HEK293 (cell line): ENCODE data around the gene PCDHGA9.

Experiments used
- CTCF ChIA-PET: fragments of 350-600 bp; formaldehyde crosslinking; extraction: SDS; loops from one replicate; lab custom pipeline; 2021; ENCODE audit warnings: antibody characterized with exemption; lab: Yijun Ruan, JAX
- POLR2A ChIA-PET: fragments of 300-600 bp; formaldehyde crosslinking; extraction: SDS; loops from one replicate; lab custom pipeline; 2020; ENCODE audit warnings: antibody characterized with exemption, inconsistent platforms; lab: Yijun Ruan, JAX
- H3K27ac ChIP-seq: fragments of 200-500 bp; sonication (Bioruptor generic); 2 replicates; pipeline ENCODE4 v1.5.1; 2014; ENCODE audit warnings: low read depth, low read length, control low read depth, inconsistent platforms; ENCODE audit errors: extremely low read depth
- H3K36me3 ChIP-seq, 2 experiments: fragments of 200-500 bp in 1 of 2; sonication (Bioruptor generic) in 1 of 2; 1 replicate in 1 of 2; 2 replicates in 1 of 2; pipeline ENCODE4 v1.5.1; 2014 to 2017; ENCODE audit warnings: inconsistent platforms in 2 of 2, low read length in 2 of 2; ENCODE audit not compliant: control insufficient read depth in 2 of 2, insufficient read depth in 1 of 2
- H3K4me1 ChIP-seq: fragments of 200-500 bp; sonication (Bioruptor generic); 2 replicates; pipeline ENCODE4 v1.5.1; 2014; ENCODE audit warnings: mild to moderate bottlenecking, low read length, inconsistent platforms; ENCODE audit not compliant: control insufficient read depth, insufficient read depth
- H3K4me3 ChIP-seq: 2 replicates; pipeline ENCODE4 v1.5.1; 2011; ENCODE audit warnings: low read depth, mild to moderate bottlenecking, control low read depth, low read length, moderate library complexity
- H3K9me3 ChIP-seq: fragments of 200-500 bp; sonication (Bioruptor generic); 2 replicates; pipeline ENCODE4 v1.5.1; 2014; ENCODE audit warnings: low read depth, low read length, inconsistent platforms; ENCODE audit not compliant: control insufficient read depth, insufficient read depth
- EGR2 ChIP-seq: fragments of 450-650 bp; formaldehyde crosslinking; IDR thresholded peaks from 2 replicates; pipeline ENCODE4 v1.5.1; 2016; ENCODE audit warnings: low read depth, missing biosample characterization, missing genetic modification characterization
- KLF1 ChIP-seq: fragments of 450-650 bp; formaldehyde crosslinking; IDR thresholded peaks from 2 replicates; pipeline ENCODE4 v1.5.1; 2016; ENCODE audit warnings: missing biosample characterization, missing genetic modification characterization
- MYNN ChIP-seq: fragments of 450-650 bp; formaldehyde crosslinking; IDR thresholded peaks from 2 replicates; pipeline ENCODE4 v1.5.1; 2016; ENCODE audit warnings: missing biosample characterization, missing genetic modification characterization, borderline replicate concordance
- OVOL3 ChIP-seq: fragments of 450-650 bp; formaldehyde crosslinking; IDR thresholded peaks from 2 replicates; pipeline ENCODE4 v1.5.1; 2016; ENCODE audit warnings: missing biosample characterization, missing genetic modification characterization
- PRDM10 ChIP-seq: fragments of 450-650 bp; formaldehyde crosslinking; IDR thresholded peaks from 2 replicates; pipeline ENCODE4 v1.5.1; 2016; ENCODE audit warnings: missing biosample characterization, missing genetic modification characterization
- PRDM4 ChIP-seq: fragments of 450-650 bp; formaldehyde crosslinking; IDR thresholded peaks from 2 replicates; pipeline ENCODE4 v1.5.1; 2017; ENCODE audit warnings: missing biosample characterization, missing genetic modification characterization
- SCRT1 ChIP-seq: fragments of 450-650 bp; formaldehyde crosslinking; IDR thresholded peaks from 2 replicates; pipeline ENCODE4 v1.5.1; 2016; ENCODE audit warnings: missing biosample characterization, missing genetic modification characterization, borderline replicate concordance
- SETDB1 ChIP-seq: IDR thresholded peaks from one replicate; pipeline ENCODE4 v1.6.1; 2017; ENCODE audit warnings: mild to moderate bottlenecking, low read length, moderate library complexity, mixed read lengths; ENCODE audit not compliant: insufficient read length
- TSHZ1 ChIP-seq: fragments of 450-650 bp; formaldehyde crosslinking; IDR thresholded peaks from 2 replicates; pipeline ENCODE4 v1.5.1; 2016; ENCODE audit warnings: missing biosample characterization, missing genetic modification characterization, borderline replicate concordance
- ZBTB21 ChIP-seq: fragments of 450-650 bp; formaldehyde crosslinking; IDR thresholded peaks from 2 replicates; pipeline ENCODE4 v1.5.1; 2017; ENCODE audit warnings: missing biosample characterization, missing genetic modification characterization
- ZBTB48 ChIP-seq: fragments of 450-650 bp; formaldehyde crosslinking; IDR thresholded peaks from 2 replicates; pipeline ENCODE4 v1.5.1; 2016; ENCODE audit warnings: missing biosample characterization, missing genetic modification characterization
- ZEB2 ChIP-seq: fragments of 450-650 bp; formaldehyde crosslinking; IDR thresholded peaks from 2 replicates; pipeline ENCODE4 v1.5.1; 2016; ENCODE audit warnings: missing biosample characterization, missing genetic modification characterization
- ZNF394 ChIP-seq: fragments of 450-650 bp; formaldehyde crosslinking; IDR thresholded peaks from 2 replicates; pipeline ENCODE4 v1.5.1; 2016; ENCODE audit warnings: missing biosample characterization, missing genetic modification characterization, mild to moderate bottlenecking, moderate library complexity, borderline replicate concordance
- ZNF544 ChIP-seq: fragments of 450-650 bp; formaldehyde crosslinking; IDR thresholded peaks from 2 replicates; pipeline ENCODE4 v1.5.0; 2017; ENCODE audit warnings: missing biosample characterization, missing genetic modification characterization
- ZNF561 ChIP-seq: fragments of 450-650 bp; IDR thresholded peaks from 2 replicates; pipeline ENCODE4 v1.5.1; 2018; ENCODE audit warnings: missing biosample characterization, missing genetic modification characterization, borderline replicate concordance
- ZNF596 ChIP-seq: fragments of 450-650 bp; IDR thresholded peaks from 2 replicates; pipeline ENCODE4 v1.5.0; 2018; ENCODE audit warnings: missing biosample characterization, mild to moderate bottlenecking, missing genetic modification characterization, moderate library complexity
- ZNF624 ChIP-seq: fragments of 450-650 bp; formaldehyde crosslinking; IDR thresholded peaks from 2 replicates; pipeline ENCODE4 v1.5.1; 2017; ENCODE audit warnings: missing biosample characterization, missing genetic modification characterization
- ZNF639 ChIP-seq: fragments of 450-650 bp; formaldehyde crosslinking; IDR thresholded peaks from 2 replicates; pipeline ENCODE4 v1.5.1; 2016; ENCODE audit warnings: missing biosample characterization, missing genetic modification characterization
- ZNF747 ChIP-seq: fragments of 450-650 bp; formaldehyde crosslinking; IDR thresholded peaks from 2 replicates; pipeline ENCODE4 v1.5.1; 2016; ENCODE audit warnings: missing biosample characterization, missing genetic modification characterization
- TF ChIP-seq, protein P1 (sequence below): fragments of 450-650 bp; IDR thresholded peaks from 2 replicates; pipeline ENCODE4 v1.5.1; 2018; ENCODE audit warnings: missing biosample characterization, missing genetic modification characterization
- TF ChIP-seq, protein P2 (sequence below): fragments of 450-650 bp; formaldehyde crosslinking; IDR thresholded peaks from 2 replicates; pipeline ENCODE4 v1.5.1; 2016; ENCODE audit warnings: missing biosample characterization, missing genetic modification characterization

The PCDHGA9 gene

GRCh38 chr5:141382469-141383294 lies 19.9 kb upstream of the PCDHGA9 start, which contains the start of gene PCDHGA7 (continued):
- TF ChIP-seq ZNF561 (no peak), TSHZ1 (tag by site-specific recombination) (no peak), ZBTB21 (tag by site-specific recombination) (no peak)

GRCh38 chr5:141383345-141383744 lies 19.2 kb upstream of the PCDHGA9 start:
- Histone ChIP-seq H3K4me1 (no peaks in the 10 kb centered on the region), H3K27ac (no peak overlapping the region), H3K36me3 (no peaks in the 10 kb centered on the region), H3K4me3 (no peak overlapping the region), H3K9me3 (no peaks in the 10 kb centered on the region)
- CTCF ChIA-PET = interaction anchor here (0.7 to 1.7 kb wide), 6 partner anchors 9 to 181 kb away, joined by 3 to 8 read pairs (median 4); partner anchors contain the start of genes PCDHGA8 and PCDHGB5
- TF ChIP-seq, protein P1, sequence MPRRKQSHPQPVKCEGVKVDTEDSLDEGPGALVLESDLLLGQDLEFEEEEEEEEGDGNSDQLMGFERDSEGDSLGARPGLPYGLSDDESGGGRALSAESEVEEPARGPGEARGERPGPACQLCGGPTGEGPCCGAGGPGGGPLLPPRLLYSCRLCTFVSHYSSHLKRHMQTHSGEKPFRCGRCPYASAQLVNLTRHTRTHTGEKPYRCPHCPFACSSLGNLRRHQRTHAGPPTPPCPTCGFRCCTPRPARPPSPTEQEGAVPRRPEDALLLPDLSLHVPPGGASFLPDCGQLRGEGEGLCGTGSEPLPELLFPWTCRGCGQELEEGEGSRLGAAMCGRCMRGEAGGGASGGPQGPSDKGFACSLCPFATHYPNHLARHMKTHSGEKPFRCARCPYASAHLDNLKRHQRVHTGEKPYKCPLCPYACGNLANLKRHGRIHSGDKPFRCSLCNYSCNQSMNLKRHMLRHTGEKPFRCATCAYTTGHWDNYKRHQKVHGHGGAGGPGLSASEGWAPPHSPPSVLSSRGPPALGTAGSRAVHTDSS = no peak
- no peak for TF ChIP-seq ZNF544 (tag by site-specific recombination)
- no peak for TF ChIP-seq ZNF624
- TF ChIP-seq PRDM10 (tag by site-specific recombination) = no peak
- no peak for TF ChIP-seq OVOL3 (tag by site-specific recombination)
- TF ChIP-seq PRDM4 (tag by site-specific recombination) = no peak
- no peak for TF ChIP-seq SETDB1
- TF ChIP-seq KLF1 (tag by site-specific recombination) = no peak
- TF ChIP-seq ZNF747 (tag by site-specific recombination) = no peak
- TF ChIP-seq ZBTB48 (tag by site-specific recombination) = no peak
- TF ChIP-seq, protein P2, sequence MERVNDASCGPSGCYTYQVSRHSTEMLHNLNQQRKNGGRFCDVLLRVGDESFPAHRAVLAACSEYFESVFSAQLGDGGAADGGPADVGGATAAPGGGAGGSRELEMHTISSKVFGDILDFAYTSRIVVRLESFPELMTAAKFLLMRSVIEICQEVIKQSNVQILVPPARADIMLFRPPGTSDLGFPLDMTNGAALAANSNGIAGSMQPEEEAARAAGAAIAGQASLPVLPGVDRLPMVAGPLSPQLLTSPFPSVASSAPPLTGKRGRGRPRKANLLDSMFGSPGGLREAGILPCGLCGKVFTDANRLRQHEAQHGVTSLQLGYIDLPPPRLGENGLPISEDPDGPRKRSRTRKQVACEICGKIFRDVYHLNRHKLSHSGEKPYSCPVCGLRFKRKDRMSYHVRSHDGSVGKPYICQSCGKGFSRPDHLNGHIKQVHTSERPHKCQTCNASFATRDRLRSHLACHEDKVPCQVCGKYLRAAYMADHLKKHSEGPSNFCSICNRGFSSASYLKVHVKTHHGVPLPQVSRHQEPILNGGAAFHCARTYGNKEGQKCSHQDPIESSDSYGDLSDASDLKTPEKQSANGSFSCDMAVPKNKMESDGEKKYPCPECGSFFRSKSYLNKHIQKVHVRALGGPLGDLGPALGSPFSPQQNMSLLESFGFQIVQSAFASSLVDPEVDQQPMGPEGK = no peak
- no peak for TF ChIP-seq ZNF394 (tag by site-specific recombination)
- TF ChIP-seq ZNF596 (tag by site-specific recombination) = no peak
- no peak for TF ChIP-seq ZNF639 (tag by site-specific recombination)
- no peak for TF ChIP-seq MYNN (tag by site-specific recombination)
- TF ChIP-seq SCRT1 (tag by site-specific recombination) = no peak
- no peak for TF ChIP-seq ZEB2
- TF ChIP-seq EGR2 (tag by site-specific recombination) = no peak
- POLR2A ChIA-PET = no interaction called here
